Smooth muscle cell of the brain vasculature (primary cell): Measurements from ENCODE around the gene ZMIZ1.

ENCODE experiments used
- DNase-seq: peaks from one replicate; pipeline ENCODE4 v3.0.0-alpha.2; 2012; ENCODE audit warnings: low read depth, low spot score

The ZMIZ1 gene

GRCh38 chr10:79068562-79069324 is at the start of gene ZMIZ1:
ZMIZ1 (plus strand) TSS chr10:79068966; CDS start chr10:79201633, 132,667 bp downstream.
- peak; percentile 83 for DNase-seq

GRCh38 chr10:79019441-79020014 is 49.2 kb upstream of the ZMIZ1 start:
- DNase-seq, result no peak

- no peak for DNase-seq
Measured at GRCh38 chr10:79020015-79020491, 48.7 kb upstream of the ZMIZ1 start.

- DNase-seq, result no peak
Measured at GRCh38 chr10:79020605-79021004, 48.2 kb upstream of the ZMIZ1 start.

- DNase-seq, result no peak
Measured at GRCh38 chr10:79021331-79021907, 47.3 kb upstream of the ZMIZ1 start.

GRCh38 chr10:79021948-79022499 is 46.7 kb upstream of the ZMIZ1 start:
- DNase-seq, result no peak

GRCh38 chr10:79022565-79023230 is 46.1 kb upstream of the ZMIZ1 start:
- no peak for DNase-seq

- no peak for DNase-seq
Measured at GRCh38 chr10:79023240-79024162, 45.3 kb upstream of the ZMIZ1 start.

GRCh38 chr10:79024296-79024695 is 44.5 kb upstream of the ZMIZ1 start:
- no peak for DNase-seq

- no peak for DNase-seq
Measured at GRCh38 chr10:79024720-79025198, 44.0 kb upstream of the ZMIZ1 start.

GRCh38 chr10:79025199-79025832 is 43.5 kb upstream of the ZMIZ1 start:
- DNase-seq, result no peak

GRCh38 chr10:79026341-79026761 is 42.4 kb upstream of the ZMIZ1 start:
- DNase-seq, result no peak

- DNase-seq, result no peak
Measured at GRCh38 chr10:79026806-79027146, 42.0 kb upstream of the ZMIZ1 start.

- DNase-seq, result no peak
Measured at GRCh38 chr10:79027147-79028055, 41.4 kb upstream of the ZMIZ1 start.

GRCh38 chr10:79028056-79028430 is 40.7 kb upstream of the ZMIZ1 start:
- no peak for DNase-seq

GRCh38 chr10:79028451-79029010 is 40.2 kb upstream of the ZMIZ1 start:
- DNase-seq, result no peak

- no peak for DNase-seq
Measured at GRCh38 chr10:79029478-79030390, 39.0 kb upstream of the ZMIZ1 start.

- DNase-seq, result no peak
Measured at GRCh38 chr10:79030705-79031104, 38.1 kb upstream of the ZMIZ1 start.
